GM19438 (cell line): ENCODE data around the gene OR6T1.
A peak's percentile ranks its signal among the peaks of the same experiment; 100 is the strongest.

Experiments used
- ATAC-seq: cut with Tn5 transposase; IDR thresholded peaks from one replicate; pipeline ENCODE4 v1.9.1; 2021; ENCODE audit warnings: low read depth; ENCODE audit not compliant: unreplicated experiment

The OR6T1 gene

GRCh38 chr11:123943738-123944137, at the start of gene OR6T1:
Gene OR6T1, minus strand, starts transcription at chr11:123943838. Its CDS starts 0 bp downstream, at chr11:123943838.
- no peak for ATAC-seq

GRCh38 chr11:123979311-123979710, 35.7 kb upstream of the OR6T1 start:
- no peak for ATAC-seq

GRCh38 chr11:123977731-123978347, 34.2 kb upstream of the OR6T1 start, which contains the start of gene OR10S1:
Gene OR10S1, minus strand, starts transcription at chr11:123977781. Its CDS starts 117 bp downstream, at chr11:123977664.
- no peak for ATAC-seq

GRCh38 chr11:123976770-123977560, 33.3 kb upstream of the OR6T1 start:
- ATAC-seq = no peak

GRCh38 chr11:123973816-123974215, 30.2 kb upstream of the OR6T1 start:
- ATAC-seq = no peak

GRCh38 chr11:123956752-123957151, 13.1 kb upstream of the OR6T1 start:
- ATAC-seq = no peak

- no peak for ATAC-seq
Observed at GRCh38 chr11:123945132-123945531, 1.5 kb upstream of the OR6T1 start.

GRCh38 chr11:123942413-123942812, 1.2 kb downstream of the OR6T1 start:
- ATAC-seq = no peak

- ATAC-seq = no peak
Observed at GRCh38 chr11:123939317-123939716, 4.3 kb downstream of the OR6T1 start, which contains the start of gene OR4D5. Gene OR4D5, plus strand, starts transcription at chr11:123939617. Its CDS starts 0 bp downstream, at chr11:123939617.

- no peak for ATAC-seq
Observed at GRCh38 chr11:123924027-123924426, 19.6 kb downstream of the OR6T1 start.

- ATAC-seq = no peak
Observed at GRCh38 chr11:123920943-123921342, 22.7 kb downstream of the OR6T1 start.

- no peak for ATAC-seq
Observed at GRCh38 chr11:123905826-123906225, 37.8 kb downstream of the OR6T1 start.

- ATAC-seq = no peak
Observed at GRCh38 chr11:123904932-123905331, 38.7 kb downstream of the OR6T1 start.

- peak; percentile 68 for ATAC-seq
Observed at GRCh38 chr11:123903932-123904331, 39.7 kb downstream of the OR6T1 start.

GRCh38 chr11:123901867-123902266, 41.8 kb downstream of the OR6T1 start, which contains the start of gene OR8D4:
Gene OR8D4, plus strand, starts transcription at chr11:123902167. Its CDS starts 4,265 bp downstream, at chr11:123906432.
- ATAC-seq = no peak

- no peak for ATAC-seq
Observed at GRCh38 chr11:123899792-123900191, 43.8 kb downstream of the OR6T1 start.
